ENCODE results near the gene CCL15.

DNA sequence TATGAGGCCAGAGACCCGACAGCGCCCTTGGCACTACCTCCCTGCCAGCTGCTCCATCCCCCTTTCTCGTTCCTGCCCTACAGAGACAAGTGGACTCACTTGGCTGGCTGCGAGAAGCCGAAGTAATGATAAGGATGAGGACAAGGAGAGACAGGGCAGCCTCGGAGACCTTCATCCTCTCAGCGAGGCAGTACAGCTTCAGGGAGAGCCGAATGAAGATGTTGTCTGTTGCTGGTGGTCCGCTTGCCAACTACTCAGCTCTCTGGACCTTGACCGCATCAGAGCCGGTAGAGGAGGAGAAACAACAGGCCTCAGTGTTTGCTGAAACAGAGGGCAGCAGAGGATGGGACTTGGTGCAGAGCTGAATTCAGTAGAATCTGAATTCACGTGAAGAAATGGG is 20.1 kb downstream of the CCL15 start, which contains the start of gene CCL16:
- TF ChIP-seq SP1 (IDR thresholded peaks at IDR 0.05) (no peak), HDGF (IDR thresholded peaks at IDR 0.05; ENCODE audit: borderline replicate concordance) (no peak)
